Mesenchymal stem cell (in vitro differentiated cells and primary cell): ENCODE data around the gene CDK5RAP3.

Experiments used
- DNase-seq: peaks from one replicate; pipeline ENCODE4 v3.0.0-alpha.2; 2013
- H2AFZ ChIP-seq: one replicate; pipeline ENCODE4 v1.6.1; 2013; ENCODE audit warnings: low read depth, mild to moderate bottlenecking, control low read depth, inconsistent platforms, low read length, moderate library complexity
- H2AK5ac ChIP-seq: 2 replicates; pipeline ENCODE4 v1.6.1; 2013; ENCODE audit warnings: low read length, moderate library complexity, mild to moderate bottlenecking, inconsistent platforms; ENCODE audit not compliant: severe bottlenecking
- H2BK120ac ChIP-seq: one replicate; pipeline ENCODE4 v1.6.1; 2013; ENCODE audit warnings: low read depth, mild to moderate bottlenecking, inconsistent platforms, low read length, moderate library complexity
- H2BK12ac ChIP-seq, 2 experiments: one replicate each; pipeline ENCODE4 v1.6.1; 2013; ENCODE audit warnings: inconsistent platforms in 2 of 2, low read length in 2 of 2, mild to moderate bottlenecking in 2 of 2, moderate library complexity in 2 of 2, control low read depth in 1 of 2
- H2BK15ac ChIP-seq: one replicate; pipeline ENCODE4 v1.6.1; 2013; ENCODE audit warnings: mild to moderate bottlenecking, low read depth, inconsistent platforms; ENCODE audit not compliant: poor library complexity, severe bottlenecking
- H2BK5ac ChIP-seq: 2 replicates; pipeline ENCODE4 v1.6.1; 2013; ENCODE audit warnings: low read depth, mild to moderate bottlenecking, low read length, control low read depth, inconsistent platforms; ENCODE audit not compliant: poor library complexity, severe bottlenecking
- H3K14ac ChIP-seq, 2 experiments: one replicate each; pipeline ENCODE4 v1.6.1; 2013; ENCODE audit warnings: inconsistent platforms in 2 of 2, low read length in 2 of 2, control low read depth in 1 of 2, mild to moderate bottlenecking in 1 of 2, moderate library complexity in 1 of 2
- H3K18ac ChIP-seq, 2 experiments: one replicate each; pipeline ENCODE4 v1.6.1; 2013; ENCODE audit warnings: inconsistent platforms in 2 of 2, low read length in 2 of 2, control low read depth in 1 of 2, low read depth in 1 of 2, mild to moderate bottlenecking in 1 of 2
- H3K23ac ChIP-seq, 2 experiments: one replicate each; pipeline ENCODE4 v1.6.1; 2013; ENCODE audit warnings: inconsistent platforms in 2 of 2, low read length in 2 of 2, mild to moderate bottlenecking in 2 of 2, moderate library complexity in 2 of 2, control low read depth in 1 of 2
- H3K27ac ChIP-seq: 2 replicates; pipeline ENCODE4 v1.5.1; 2013; ENCODE audit warnings: mild to moderate bottlenecking, moderate library complexity, low read length, control low read depth, inconsistent platforms; ENCODE audit not compliant: poor library complexity, severe bottlenecking
- H3K27me3 ChIP-seq, 2 experiments: 2 replicates each; pipeline versions ENCODE4 v1.6.1 to v1.7.0; 2013; ENCODE audit warnings: low read length in 2 of 2, mild to moderate bottlenecking in 2 of 2, moderate library complexity in 2 of 2, control low read depth in 1 of 2, inconsistent platforms in 1 of 2; ENCODE audit not compliant: control insufficient read depth in 1 of 2, insufficient read depth in 1 of 2
- H3K36me3 ChIP-seq, 2 experiments: 2 replicates each; pipeline versions ENCODE4 v1.6.1 to v1.7.0; 2013; ENCODE audit warnings: low read length in 2 of 2, control low read depth in 1 of 2, inconsistent platforms in 1 of 2, low read depth in 1 of 2, mild to moderate bottlenecking in 1 of 2; ENCODE audit not compliant: insufficient read depth in 2 of 2, control insufficient read depth in 1 of 2
- H3K4ac ChIP-seq, 2 experiments: one replicate each; pipeline ENCODE4 v1.6.1; 2013; ENCODE audit warnings: inconsistent platforms in 2 of 2, low read length in 2 of 2, mild to moderate bottlenecking in 2 of 2, moderate library complexity in 2 of 2, control low read depth in 1 of 2, low read depth in 1 of 2
- H3K4me1 ChIP-seq: 2 replicates; pipeline ENCODE4 v1.6.1; 2013; ENCODE audit warnings: low read depth, low read length, control low read depth; ENCODE audit not compliant: control insufficient read depth, insufficient read depth
- H3K4me2 ChIP-seq: 2 replicates; pipeline ENCODE4 v1.6.1; 2013; ENCODE audit warnings: low read length, mild to moderate bottlenecking, inconsistent platforms; ENCODE audit not compliant: poor library complexity, severe bottlenecking
- H3K4me3 ChIP-seq, 2 experiments: 2 replicates each; pipeline versions ENCODE4 v1.5.1 to v1.7.0; 2013; ENCODE audit warnings: low read length in 2 of 2, mild to moderate bottlenecking in 2 of 2, control low read depth in 1 of 2, low read depth in 1 of 2; ENCODE audit not compliant: insufficient read depth in 1 of 2
- H3K79me1 ChIP-seq: replicated peaks from 2 replicates; pipeline ENCODE4 v1.6.1; 2013; ENCODE audit warnings: mild to moderate bottlenecking, control low read depth, low read length, inconsistent platforms; ENCODE audit not compliant: poor library complexity, severe bottlenecking
- H3K9ac ChIP-seq: 2 replicates; pipeline ENCODE4 v1.7.0; 2013; ENCODE audit warnings: mild to moderate bottlenecking, low read length, moderate library complexity
- H3K9me3 ChIP-seq: 2 replicates; pipeline ENCODE4 v1.7.0; 2013; ENCODE audit warnings: mild to moderate bottlenecking, low read length; ENCODE audit not compliant: control insufficient read depth
- H4K8ac ChIP-seq: one replicate; pipeline ENCODE4 v1.6.1; 2013; ENCODE audit warnings: inconsistent platforms, mild to moderate bottlenecking, low read length, moderate library complexity
- H4K91ac ChIP-seq: one replicate; pipeline ENCODE4 v1.6.1; 2013; ENCODE audit warnings: mild to moderate bottlenecking, low read length, inconsistent platforms
- WGBS: methylation state at CpG from one replicate; pipeline ENCODE4 v1.1.7; 2013; ENCODE audit warnings: mixed read lengths; 5-methylcytosine and 5-hydroxymethylcytosine counted together

CDK5RAP3 gene

GRCh38 chr17:48027322-48027981, 56.5 kb downstream of the CDK5RAP3 start:
- no peak overlapping the region for H3K23ac ChIP-seq
- no peak overlapping the region for H2BK15ac ChIP-seq
- WGBS = 92% methylated on average over 11 of the region's 12 CpGs
- H3K79me1 ChIP-seq = no peaks in the 10 kb centered on the region
- H3K9ac ChIP-seq = peak overlapping the region; percentile 85
- H3K4me2 ChIP-seq = no peak overlapping the region
- H3K4me3 ChIP-seq = no peak overlapping the region
- peak overlapping the region in 1 of 2 experiments; percentile 29 for H2BK12ac ChIP-seq
- no peak for DNase-seq
- no peak overlapping the region for H3K14ac ChIP-seq
- no peaks in the 10 kb centered on the region for H3K27me3 ChIP-seq
- no peak overlapping the region for H3K27ac ChIP-seq
- no peak overlapping the region for H2AFZ ChIP-seq
- no peaks in the 10 kb centered on the region for H3K9me3 ChIP-seq
- peaks cover 5 to 14% of the 10 kb centered on the region in 2 experiments for H3K36me3 ChIP-seq
- no peak overlapping the region for H3K18ac ChIP-seq
- H3K4me1 ChIP-seq = peaks cover 26% of the 10 kb centered on the region
- H3K4ac ChIP-seq = no peak overlapping the region
- H4K8ac ChIP-seq = no peak overlapping the region
- H2BK5ac ChIP-seq = no peak overlapping the region
- no peak overlapping the region for H2BK120ac ChIP-seq
- no peak overlapping the region for H2AK5ac ChIP-seq
- no peak overlapping the region for H4K91ac ChIP-seq

GRCh38 chr17:48028736-48029135, 57.8 kb downstream of the CDK5RAP3 start:
- H3K27ac ChIP-seq = no peak overlapping the region
- no peak for DNase-seq
- no peak overlapping the region for H2BK15ac ChIP-seq
- no peak overlapping the region for H3K4me3 ChIP-seq
- no peak overlapping the region for H2BK12ac ChIP-seq
- no peaks in the 10 kb centered on the region for H3K9me3 ChIP-seq
- H2BK5ac ChIP-seq = no peak overlapping the region
- H2AK5ac ChIP-seq = no peak overlapping the region
- H4K8ac ChIP-seq = no peak overlapping the region
- no peak overlapping the region for H3K4me2 ChIP-seq
- no peak overlapping the region for H3K18ac ChIP-seq
- H3K4me1 ChIP-seq = peaks cover 20% of the 10 kb centered on the region
- no peak overlapping the region for H4K91ac ChIP-seq
- H3K27me3 ChIP-seq = no peaks in the 10 kb centered on the region
- H3K23ac ChIP-seq = no peak overlapping the region
- H3K4ac ChIP-seq = no peak overlapping the region
- H3K14ac ChIP-seq = no peak overlapping the region
- H2AFZ ChIP-seq = no peak overlapping the region
- H3K79me1 ChIP-seq = no peaks in the 10 kb centered on the region
- no peak overlapping the region for H3K9ac ChIP-seq
- no peak overlapping the region for H2BK120ac ChIP-seq
- 100% methylated on average over 1 of the region's 1 CpG for WGBS
- peaks cover 12 to 27% of the 10 kb centered on the region in 2 experiments for H3K36me3 ChIP-seq

GRCh38 chr17:48030531-48030930, 59.6 kb downstream of the CDK5RAP3 start:
- Histone ChIP-seq H3K27ac (no peak overlapping the region), H3K9ac (peak overlapping the region; percentile 55), H2BK120ac (no peak overlapping the region), H3K18ac (no peak overlapping the region), H3K79me1 (no peaks in the 10 kb centered on the region), H2AK5ac (no peak overlapping the region), H3K4me3 (no peak overlapping the region), H3K14ac (no peak overlapping the region), H3K36me3 (peaks cover 14 to 36% of the 10 kb centered on the region in 2 experiments), H4K8ac (no peak overlapping the region), H3K4me2 (no peak overlapping the region), H2BK15ac (no peak overlapping the region), H3K27me3 (no peaks in the 10 kb centered on the region), H3K4ac (no peak overlapping the region), H2BK5ac (no peak overlapping the region), H3K9me3 (no peaks in the 10 kb centered on the region), H3K23ac (no peak overlapping the region), H2BK12ac (no peak overlapping the region), H4K91ac (no peak overlapping the region), H2AFZ (no peak overlapping the region), H3K4me1 (peaks cover 9% of the 10 kb centered on the region)
- WGBS = 78% methylated on average over 4 of the region's 5 CpGs
- DNase-seq = no peak
